K562 (cell line): ENCODE data around the gene FXYD3.

Source experiments
- BRCA1 ChIP-seq, 2 experiments: fragments of 450-650 bp in 1 of 2; sonication (generic) in 1 of 2; formaldehyde crosslinking in 1 of 2; IDR thresholded peaks; 2 replicates each; pipeline versions ENCODE4 v1.5.0 to v1.6.1; 2017 to 2020; ENCODE audit warnings: mild to moderate bottlenecking in 1 of 2, missing genetic modification reagents in 1 of 2
- CTCF ChIP-seq, 3 experiments: IDR thresholded peaks in 2 of 3; conservative IDR thresholded peaks in 1 of 3; 2 replicates each; pipeline ENCODE4 v1.5.1; 2011 to 2012; ENCODE audit warnings: low read length in 3 of 3, mild to moderate bottlenecking in 3 of 3, control low read depth in 2 of 3, improper control_type of control experiment in 1 of 3, inconsistent platforms in 1 of 3, low read depth in 1 of 3, mixed read lengths in 1 of 3, moderate library complexity in 1 of 3; ENCODE audit not compliant: insufficient read depth in 2 of 3
- FOXA1 ChIP-seq: fragments of 450-650 bp; IDR thresholded peaks from 2 replicates; pipeline ENCODE4 v1.6.1; 2016; ENCODE audit warnings: mild to moderate bottlenecking, borderline replicate concordance
- MECOM ChIP-seq: fragments of 250-450 bp; sonication (Bioruptor Pico); IDR thresholded peaks from 2 replicates; pipeline ENCODE4 v1.8.0; 2022; ENCODE audit warnings: inconsistent platforms

GRCh38 chr19:35105047-35105410 lies 10.6 kb upstream of the FXYD3 start:
- no peak for TF ChIP-seq CTCF (IDR thresholded peaks at IDR 0.05 in 2 of 3, conservative IDR thresholded peaks at IDR 0.05 in 1 of 3; ENCODE audit: insufficient read depth in 2 of 3, low read depth in 1 of 3, low read length in 3 of 3)
- TF ChIP-seq FOXA1, result no peak
- TF ChIP-seq BRCA1 (IDR thresholded peaks at IDR 0.05), result no peak
- no peak for TF ChIP-seq BRCA1 (CRISPR knock-in tag; IDR thresholded peaks at IDR 0.05)
- TF ChIP-seq MECOM (CRISPR knock-in tag), result no peak
